GM18505 (cell line): ENCODE results near the gene HSD17B12.
"Not testable (repeated sequence)": the region's sequence is repeated elsewhere in the genome, so short reads cannot be mapped to it uniquely, and the experiment has no call there.

ENCODE experiments used
- ATAC-seq: cut with Tn5 transposase; IDR thresholded peaks from one replicate; pipeline ENCODE4 v1.9.1; 2021; ENCODE audit not compliant: unreplicated experiment
- POLR2A ChIP-seq: IDR thresholded peaks from 4 replicates; pipeline ENCODE4 v1.6.1; 2011; ENCODE audit warnings: borderline replicate concordance; ENCODE audit not compliant: insufficient read depth, insufficient read length; ENCODE audit errors: extremely low read depth

HSD17B12 gene

GRCh38 chr11:43674560-43674959 is 6.0 kb upstream of the HSD17B12 start:
- ATAC-seq = no peak
- TF ChIP-seq POLR2A = no peak

DNA sequence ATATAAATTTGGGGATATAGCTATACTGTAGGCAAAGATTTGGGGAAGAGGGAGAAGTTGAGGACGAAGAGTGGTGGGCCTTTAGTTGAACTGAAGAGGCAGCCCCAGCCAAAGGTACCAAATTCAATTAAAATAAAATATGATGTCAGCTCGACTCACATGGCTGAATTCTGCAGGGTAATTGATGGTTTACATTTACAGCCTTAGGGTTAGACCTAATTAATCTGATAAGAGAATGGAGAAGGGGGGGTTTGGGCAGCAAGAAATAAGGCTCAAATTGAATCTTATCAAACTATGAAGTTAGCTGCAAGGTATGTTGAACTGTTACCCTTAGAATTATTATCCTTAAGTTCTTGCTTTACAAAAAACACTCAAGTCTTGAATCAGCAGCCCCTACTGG is 3.6 kb upstream of the HSD17B12 start:
- TF ChIP-seq POLR2A = no peak
- no peak for ATAC-seq

DNA sequence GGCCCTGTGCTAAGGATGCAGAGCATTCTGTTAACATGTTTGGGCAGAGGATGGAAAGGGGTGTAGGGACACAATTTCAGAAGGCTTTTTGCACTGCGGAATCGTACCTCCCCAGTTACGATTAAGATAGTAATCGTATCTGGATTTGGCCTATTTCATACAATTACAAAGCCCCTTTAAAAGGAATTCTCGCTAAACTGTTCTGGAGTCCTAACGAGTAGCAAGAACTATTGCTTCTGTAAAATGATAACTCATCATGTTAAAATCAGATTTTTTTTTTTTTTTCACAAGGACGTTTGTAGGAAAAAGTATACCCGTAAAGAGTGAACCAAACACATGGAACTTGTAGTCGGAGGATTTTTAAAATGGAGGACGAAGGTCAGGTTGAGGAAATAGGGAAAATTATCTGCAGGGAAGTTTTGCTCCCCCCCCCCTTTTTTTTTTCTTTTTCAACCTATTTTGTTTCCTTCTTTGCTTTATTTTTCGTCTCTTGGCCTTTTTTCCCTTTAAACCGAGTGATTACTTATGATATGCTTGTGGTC is 934 bp downstream of the HSD17B12 start:
- no peak for ATAC-seq
- TF ChIP-seq POLR2A = no peak

DNA sequence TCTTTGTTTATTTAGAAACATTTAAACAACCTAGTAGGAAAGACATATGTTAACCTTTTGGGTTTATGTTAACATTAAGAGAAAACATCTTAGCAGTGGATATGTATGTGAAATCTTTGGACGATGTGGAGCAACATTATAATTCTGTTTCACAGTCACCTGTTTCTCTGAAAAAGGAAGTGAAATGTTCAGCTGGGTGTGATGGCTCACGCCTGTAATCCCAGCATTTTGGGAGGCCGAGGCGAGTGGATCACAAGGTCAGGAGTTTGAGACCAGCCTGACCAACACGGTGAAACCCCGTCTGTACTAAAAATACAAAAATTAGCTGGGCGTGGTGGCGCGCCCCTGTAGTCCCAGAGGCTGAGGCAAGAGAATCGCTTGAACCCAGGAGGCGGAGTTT is 1.5 kb downstream of the HSD17B12 start:
- ATAC-seq = not testable (repeated sequence)

GRCh38 chr11:43685440-43685839 is 4.9 kb downstream of the HSD17B12 start:
- no peak for ATAC-seq
- no peak for TF ChIP-seq POLR2A

DNA sequence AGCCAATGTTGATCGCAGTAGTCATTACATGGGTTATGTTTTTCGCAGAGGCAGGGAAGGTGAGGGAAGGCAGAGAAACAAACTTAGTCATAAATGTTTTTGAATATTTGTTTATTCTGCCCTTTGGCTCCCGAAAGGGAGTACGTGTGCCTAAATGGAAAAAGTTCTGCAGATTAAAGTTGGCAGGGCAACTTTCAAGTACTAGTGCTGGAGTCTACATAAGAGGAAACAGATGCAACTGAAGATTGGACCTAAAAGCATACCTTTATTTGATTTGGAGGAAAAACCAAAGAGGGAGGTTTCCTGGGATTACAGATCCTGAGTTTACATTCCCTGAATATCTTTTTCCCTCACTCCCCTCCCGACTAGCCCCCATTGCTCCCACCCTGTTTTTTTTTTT is 5.7 kb downstream of the HSD17B12 start:
- TF ChIP-seq POLR2A = no peak
- no peak for ATAC-seq

GRCh38 chr11:43687120-43687791 is 6.7 kb downstream of the HSD17B12 start:
- TF ChIP-seq POLR2A = no peak
- ATAC-seq = no peak

- no peak for ATAC-seq
- no peak for TF ChIP-seq POLR2A
These were observed 7.9 kb downstream of the HSD17B12 start for GRCh38 chr11:43688394-43688793.

- ATAC-seq = no peak
- TF ChIP-seq POLR2A = no peak
These were observed 8.6 kb downstream of the HSD17B12 start for GRCh38 chr11:43689167-43689566.

- TF ChIP-seq POLR2A = no peak
- no peak for ATAC-seq
These were observed 10.6 kb downstream of the HSD17B12 start for GRCh38 chr11:43690929-43691725.

GRCh38 chr11:43691806-43692205 is 11.3 kb downstream of the HSD17B12 start:
- no peak for ATAC-seq
- TF ChIP-seq POLR2A = no peak

DNA sequence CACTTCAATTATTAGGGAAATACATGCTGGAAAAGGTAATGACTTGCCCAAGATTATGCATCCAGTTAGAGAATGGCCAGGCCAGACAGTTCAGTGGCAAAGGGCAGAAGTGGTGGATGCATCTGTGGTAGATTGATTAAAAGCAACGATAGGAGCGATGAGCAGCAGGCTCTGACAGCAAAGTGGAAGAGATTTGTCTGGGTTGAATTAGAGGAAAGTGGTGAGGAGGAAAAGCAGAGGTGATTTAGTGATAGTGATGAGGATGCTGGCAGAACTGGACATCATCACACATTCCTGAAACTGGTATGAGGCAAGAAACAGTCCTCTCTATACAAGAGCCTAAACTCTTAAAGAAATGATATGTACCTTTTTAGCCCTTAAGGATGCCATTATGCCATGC is 12.5 kb downstream of the HSD17B12 start:
- no peak for ATAC-seq
- TF ChIP-seq POLR2A = no peak

- no peak for ATAC-seq
- TF ChIP-seq POLR2A = no peak
These were observed 13.2 kb downstream of the HSD17B12 start for GRCh38 chr11:43693731-43694130.

- TF ChIP-seq POLR2A = no peak
- peak; percentile 78 for ATAC-seq
These were observed 13.9 kb downstream of the HSD17B12 start for GRCh38 chr11:43694477-43694876.
